Upper lobe of left lung (tissue), 6 donors: ENCODE data around the gene APOA5. TPM values are rescaled to one million over a fixed set of nuclear protein-coding genes. Genes with fewer than 3 reads are reported as not detected.
"Not testable (repeated sequence)": the region's sequence is repeated elsewhere in the genome, so short reads cannot be mapped to it uniquely, and the experiment has no call there.

Experiments
- ATAC-seq, 2 donors: fragments of 200-7000 bp; cut with Tn5 transposase; one replicate each; pipeline ENCODE4 v1.9.1; 2022; ENCODE audit warnings: mild to moderate bottlenecking in 2 of 2, moderate library complexity in 2 of 2; ENCODE audit not compliant: low FRiP score in 2 of 2
- DNase-seq, 2 donors: peaks; one replicate each; pipeline ENCODE4 v3.0.0-alpha.2; 2019 to 2020
- H3K27ac ChIP-seq, 4 donors: fragments of 200-600 bp; sonication (generic); one replicate each; pipeline ENCODE4 v1.5.1; 2016 to 2019
- H3K27me3 ChIP-seq, 4 donors: fragments of 200-600 bp; sonication (generic); one replicate each; pipeline ENCODE4 v1.5.1; 2017 to 2019
- H3K36me3 ChIP-seq, 4 donors: fragments of 200-600 bp; sonication (generic); one replicate each; pipeline ENCODE4 v1.5.1; 2016 to 2019
- H3K4me1 ChIP-seq, 4 donors: fragments of 200-600 bp; sonication (generic); one replicate each; pipeline ENCODE4 v1.5.1; 2018 to 2019
- H3K4me3 ChIP-seq, 4 donors: fragments of 200-600 bp; sonication (generic); one replicate each; pipeline ENCODE4 v1.5.1; 2017 to 2019; ENCODE audit warnings: mild to moderate bottlenecking in 2 of 4, moderate library complexity in 1 of 4
- H3K9me3 ChIP-seq, 4 donors: fragments of 200-600 bp; sonication (generic); one replicate each; pipeline ENCODE4 v1.5.1; 2018 to 2019
- CTCF ChIP-seq, 6 experiments: fragments of 450-650 bp in 4 of 6; fragments of 200-600 bp in 2 of 6; sonication (generic) in 2 of 6; IDR thresholded peaks; one replicate each; pipeline ENCODE4 v1.5.1; 2016 to 2019; ENCODE audit warnings: antibody characterized with exemption in 6 of 6
- EP300 ChIP-seq, 4 donors: sonication (generic); formaldehyde crosslinking; IDR thresholded peaks; one replicate each; pipeline ENCODE4 v1.5.1; 2017; ENCODE audit warnings: antibody characterized with exemption in 4 of 4, control low read depth in 2 of 4
- POLR2A ChIP-seq, 4 donors: fragments of 450-650 bp; IDR thresholded peaks; one replicate each; pipeline ENCODE4 v1.5.1; 2016 to 2017; ENCODE audit warnings: antibody characterized with exemption in 4 of 4, mild to moderate bottlenecking in 2 of 4
- POLR2AphosphoS5 ChIP-seq, 2 donors: sonication (generic); formaldehyde crosslinking; IDR thresholded peaks; one replicate each; pipeline ENCODE4 v1.5.1; 2017; ENCODE audit warnings: antibody characterized with exemption in 2 of 2
- WGBS, 2 donors: methylation state at CpG; one replicate each; pipeline ENCODE4 v1.1.5; 2017 to 2018; 5-methylcytosine and 5-hydroxymethylcytosine counted together
- total RNA-seq, 6 donors: library from RNA; depleted of rRNA in 4 of 6; stranded (reverse); fragments of >200 nt in 4 of 6; gene quantifications; one replicate each; pipeline versions ENCODE4 v1.1.0 to v1.2.1, GENCODE V29; 2016 to 2021
- donor health status: DM: no; HTN: no; CAD: no; lungs with moderate emphysema.
- donor health status: DM: no; HTN: yes; CAD: no; lungs with severe emphysema.

Gene APOA5
- total RNA-seq, 6 donors from 2014 or later: 0.20 to 0.57 TPM; not detected in 4

- WGBS, 2 donors: 6 to 16% methylated on average over 2 of the region's 2 CpGs
- TF ChIP-seq EP300 (IDR thresholded peaks at IDR 0.05) (no peak), POLR2AphosphoS5 (IDR thresholded peaks at IDR 0.05) (no peak)
- Histone ChIP-seq H3K27me3 (no peaks in the 10 kb centered on the region), H3K4me1 (peaks cover 14 to 29% (median 19%) of the 10 kb centered on the region in 4 donors), H3K27ac (peak overlapping the region; percentile 88 to 98 (median 94)), H3K9me3 (no peaks in the 10 kb centered on the region), H3K4me3 (peak overlapping the region; percentile 75 to 92 (median 80)), H3K36me3 (peaks cover 0 to 27% (median 5%) of the 10 kb centered on the region in 4 donors)
- DNase-seq (no peak), ATAC-seq (no peak)
These were observed 19.7 kb downstream of the APOA5 start for GRCh38 chr11:116771935-116772334.

GRCh38 chr11:116762132-116762531 is 29.5 kb downstream of the APOA5 start:
- Histone ChIP-seq H3K27ac (no peak overlapping the region), H3K36me3 (peaks cover 40 to 77% (median 54%) of the 10 kb centered on the region in 4 donors), H3K27me3 (no peaks in the 10 kb centered on the region), H3K9me3 (no peaks in the 10 kb centered on the region), H3K4me1 (no peaks in the 10 kb centered on the region), H3K4me3 (no peak overlapping the region)
- ATAC-seq (no peak), DNase-seq (no peak)
- 88 to 98% methylated on average over 2 of the region's 2 CpGs for WGBS, 2 donors
- TF ChIP-seq CTCF (IDR thresholded peaks at IDR 0.05): no peak
- TF ChIP-seq EP300 (IDR thresholded peaks at IDR 0.05): no peak
- no peak for TF ChIP-seq POLR2A (IDR thresholded peaks at IDR 0.05)

- WGBS, 2 donors: 84% methylated on average over 8 of the region's 8 CpGs
- H3K9me3 ChIP-seq: not testable (repeated sequence)
These were observed 35.6 kb downstream of the APOA5 start for GRCh38 chr11:116756044-116756443.

DNA sequence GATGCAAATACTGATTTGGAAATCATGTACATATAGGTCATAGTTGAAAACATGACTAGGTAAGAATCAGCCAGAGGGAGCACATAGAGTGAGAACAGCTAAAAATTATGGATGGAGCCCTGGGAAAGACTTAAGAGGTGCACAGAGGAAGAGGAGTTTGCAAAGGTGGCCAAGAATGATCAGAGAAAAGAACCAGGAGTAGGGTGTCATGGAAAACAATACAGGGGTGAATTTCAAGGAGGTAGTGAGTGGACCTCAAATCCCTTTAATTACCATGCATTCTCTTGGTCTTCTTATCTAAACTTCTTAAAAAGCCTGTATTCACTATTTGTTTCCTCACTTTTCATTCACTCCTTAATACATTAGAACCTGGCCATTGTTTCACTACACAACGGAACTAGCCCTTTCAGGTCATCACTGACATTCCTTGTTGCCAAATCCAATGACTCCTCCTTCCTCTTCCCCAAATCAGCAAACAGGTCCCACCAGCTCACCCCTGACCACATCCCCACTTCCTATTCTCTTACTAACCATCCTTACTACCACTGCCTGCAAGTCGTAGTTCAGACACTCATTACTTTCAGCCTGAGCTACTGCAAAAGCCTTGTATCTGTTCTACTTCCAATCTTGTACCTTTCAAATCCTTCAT is 41.5 kb downstream of the APOA5 start:
- Histone ChIP-seq H3K4me1 (no peaks in the 10 kb centered on the region), H3K27me3 (no peaks in the 10 kb centered on the region), H3K27ac (no peak overlapping the region), H3K36me3 (peaks cover 9 to 89% (median 43%) of the 10 kb centered on the region in 4 donors), H3K9me3 (no peaks in the 10 kb centered on the region), H3K4me3 (no peak overlapping the region)
- 79 to 81% methylated on average over 2 of the region's 2 CpGs for WGBS, 2 donors
- ATAC-seq: no peak
- no peak for TF ChIP-seq POLR2A (IDR thresholded peaks at IDR 0.05)
- no peak for TF ChIP-seq EP300 (IDR thresholded peaks at IDR 0.05)
- no peak for TF ChIP-seq POLR2AphosphoS5 (IDR thresholded peaks at IDR 0.05)
- TF ChIP-seq CTCF (IDR thresholded peaks at IDR 0.05): no peak
- no peak for DNase-seq

More at GRCh38 chr11:116756044-116756443, 35.6 kb downstream of the APOA5 start:
- H3K36me3 ChIP-seq: peaks cover 29 to 99% (median 52%) of the 10 kb centered on the region in 4 donors
- not testable (repeated sequence) for H3K4me1 ChIP-seq, H3K27ac ChIP-seq, ATAC-seq, H3K4me3 ChIP-seq, H3K27me3 ChIP-seq
- peak in 1 of 2 donors; percentile 24 for DNase-seq

DNA sequence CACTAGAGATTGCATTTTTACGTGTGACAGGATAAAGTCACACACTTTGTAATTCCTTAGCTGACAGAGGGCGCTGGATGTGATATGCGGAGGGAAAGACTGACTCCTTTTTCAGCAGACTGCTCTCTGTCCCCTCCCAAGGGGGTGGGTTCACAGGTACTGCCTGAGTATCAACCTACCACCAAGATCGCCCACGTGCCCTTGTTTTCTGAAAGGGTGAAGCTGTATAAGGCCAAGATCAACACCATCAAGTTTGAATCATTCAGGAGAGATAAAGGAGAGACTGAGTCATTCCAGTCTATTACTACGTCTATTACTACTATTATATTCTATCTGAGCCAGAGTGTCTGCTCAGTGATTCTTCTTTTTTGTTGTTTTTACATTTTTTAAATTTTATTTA is 49.6 kb downstream of the APOA5 start:
- Histone ChIP-seq H3K4me3 (no peak overlapping the region), H3K9me3 (no peaks in the 10 kb centered on the region), H3K27ac (peak overlapping the region in 1 of 4 donors; percentile 6), H3K4me1 (peaks cover 0 to 10% (median 5%) of the 10 kb centered on the region in 4 donors), H3K36me3 (peaks cover 0 to 14% (median 9%) of the 10 kb centered on the region in 4 donors), H3K27me3 (no peaks in the 10 kb centered on the region)
- DNase-seq: no peak
- 63 to 64% methylated on average over 6 of the region's 6 CpGs for WGBS, 2 donors
- TF ChIP-seq EP300 (IDR thresholded peaks at IDR 0.05) (no peak), POLR2AphosphoS5 (IDR thresholded peaks at IDR 0.05) (no peak), CTCF (IDR thresholded peaks at IDR 0.05) (no peak), POLR2A (IDR thresholded peaks at IDR 0.05) (no peak)
- no peak for ATAC-seq

GRCh38 chr11:116740741-116741140 is 50.9 kb downstream of the APOA5 start:
- Histone ChIP-seq H3K27me3 (no peaks in the 10 kb centered on the region), H3K36me3 (peaks cover 0 to 2% (median under 1%) of the 10 kb centered on the region in 4 donors), H3K4me3 (no peak overlapping the region), H3K27ac (no peak overlapping the region), H3K4me1 (peaks cover 0 to 10% (median 5%) of the 10 kb centered on the region in 4 donors), H3K9me3 (no peaks in the 10 kb centered on the region)
- no peak for ATAC-seq
- no peak for DNase-seq
- TF ChIP-seq EP300 (IDR thresholded peaks at IDR 0.05) (no peak), POLR2AphosphoS5 (IDR thresholded peaks at IDR 0.05) (no peak), CTCF (IDR thresholded peaks at IDR 0.05) (no peak), POLR2A (IDR thresholded peaks at IDR 0.05) (no peak)
- 61 to 62% methylated on average over 3 to 4 of the region's 4 CpGs for WGBS, 2 donors
